AG08395 (cell line): ENCODE data around the gene TBC1D30.

Experiments
- DNase-seq: peaks from one replicate; pipeline ENCODE4 v3.0.0; 2012; ENCODE audit warnings: mixed read lengths, low spot score

Gene TBC1D30

GRCh38 chr12:64911081-64911480 lies 86.6 kb downstream of the TBC1D30 start:
- no peak for DNase-seq

- no peak for DNase-seq
Measured at GRCh38 chr12:64911912-64912311, 87.5 kb downstream of the TBC1D30 start.

GRCh38 chr12:64912516-64913255 lies 88.2 kb downstream of the TBC1D30 start:
- DNase-seq, result peak; percentile 27

- no peak for DNase-seq
Measured at GRCh38 chr12:64915242-64915641, 90.8 kb downstream of the TBC1D30 start.

GRCh38 chr12:64916411-64917261 lies 92.2 kb downstream of the TBC1D30 start:
- no peak for DNase-seq

GRCh38 chr12:64918344-64918743 lies 93.9 kb downstream of the TBC1D30 start:
- DNase-seq, result no peak

GRCh38 chr12:64918801-64919200 lies 94.4 kb downstream of the TBC1D30 start:
- DNase-seq, result no peak

GRCh38 chr12:64922853-64923252 lies 98.4 kb downstream of the TBC1D30 start:
- no peak for DNase-seq

- no peak for DNase-seq
Measured at GRCh38 chr12:64923536-64923935, 99.1 kb downstream of the TBC1D30 start.
